GM18502 (cell line): ENCODE data around the gene HIP1.
A peak's percentile ranks its signal among the peaks of the same experiment; 100 is the strongest.
"Not testable (repeated sequence)": the region's sequence is repeated elsewhere in the genome, so short reads cannot be mapped to it uniquely, and the experiment has no call there.

Source experiments
- ATAC-seq: cut with Tn5 transposase; IDR thresholded peaks from one replicate; pipeline ENCODE4 v1.9.1; 2021; ENCODE audit warnings: mild to moderate bottlenecking; ENCODE audit not compliant: unreplicated experiment, poor library complexity

The HIP1 gene

GRCh38 chr7:75739796-75740672, 1.3 kb upstream of the HIP1 start:
- ATAC-seq, result peak; percentile 32

DNA sequence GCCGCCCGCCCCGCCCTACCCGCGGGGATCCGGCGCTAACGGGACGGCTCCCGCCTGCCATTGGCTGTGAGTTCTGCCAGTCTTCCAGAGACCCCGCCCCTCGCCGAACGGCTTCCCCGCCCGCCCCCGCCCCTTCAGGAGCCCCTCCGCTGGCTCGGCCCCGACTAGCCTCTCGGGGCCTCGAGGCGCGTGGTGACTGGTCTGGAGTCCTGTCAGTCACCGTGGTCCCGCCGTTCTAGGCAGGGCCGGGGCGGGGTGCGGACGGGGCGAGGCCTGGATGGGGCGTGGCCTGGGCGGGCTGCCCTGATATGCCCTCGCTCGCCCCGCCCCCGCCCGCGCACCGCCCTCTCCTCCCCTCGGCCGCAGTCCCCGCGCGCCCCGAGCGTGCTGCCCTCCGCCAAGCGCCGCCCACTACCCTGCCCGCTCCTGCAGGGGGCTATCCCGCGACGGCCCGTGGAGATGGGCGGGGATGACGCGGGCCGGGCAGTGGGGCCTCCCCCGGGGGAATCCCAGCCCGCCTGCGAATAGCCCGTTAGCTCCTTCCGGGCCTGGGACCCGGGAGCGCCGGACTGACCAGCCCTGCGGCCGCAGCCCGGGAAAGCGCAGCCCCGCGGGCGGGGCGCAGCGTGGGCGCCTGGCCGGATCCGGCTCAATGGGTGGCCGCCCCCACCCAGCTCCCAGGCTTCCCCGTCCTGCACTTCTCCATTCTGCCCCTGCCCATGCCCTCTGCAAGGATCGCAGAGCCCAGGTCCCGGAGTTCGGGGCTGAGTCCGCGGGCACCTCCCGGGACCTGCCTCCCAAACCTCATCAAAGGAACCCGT, 444 bp upstream of the HIP1 start:
- ATAC-seq, result peak; percentile 92

GRCh38 chr7:75737856-75738603, 711 bp downstream of the HIP1 start:
- no peak for ATAC-seq

GRCh38 chr7:75735581-75736350, 3.0 kb downstream of the HIP1 start:
- no peak for ATAC-seq

DNA sequence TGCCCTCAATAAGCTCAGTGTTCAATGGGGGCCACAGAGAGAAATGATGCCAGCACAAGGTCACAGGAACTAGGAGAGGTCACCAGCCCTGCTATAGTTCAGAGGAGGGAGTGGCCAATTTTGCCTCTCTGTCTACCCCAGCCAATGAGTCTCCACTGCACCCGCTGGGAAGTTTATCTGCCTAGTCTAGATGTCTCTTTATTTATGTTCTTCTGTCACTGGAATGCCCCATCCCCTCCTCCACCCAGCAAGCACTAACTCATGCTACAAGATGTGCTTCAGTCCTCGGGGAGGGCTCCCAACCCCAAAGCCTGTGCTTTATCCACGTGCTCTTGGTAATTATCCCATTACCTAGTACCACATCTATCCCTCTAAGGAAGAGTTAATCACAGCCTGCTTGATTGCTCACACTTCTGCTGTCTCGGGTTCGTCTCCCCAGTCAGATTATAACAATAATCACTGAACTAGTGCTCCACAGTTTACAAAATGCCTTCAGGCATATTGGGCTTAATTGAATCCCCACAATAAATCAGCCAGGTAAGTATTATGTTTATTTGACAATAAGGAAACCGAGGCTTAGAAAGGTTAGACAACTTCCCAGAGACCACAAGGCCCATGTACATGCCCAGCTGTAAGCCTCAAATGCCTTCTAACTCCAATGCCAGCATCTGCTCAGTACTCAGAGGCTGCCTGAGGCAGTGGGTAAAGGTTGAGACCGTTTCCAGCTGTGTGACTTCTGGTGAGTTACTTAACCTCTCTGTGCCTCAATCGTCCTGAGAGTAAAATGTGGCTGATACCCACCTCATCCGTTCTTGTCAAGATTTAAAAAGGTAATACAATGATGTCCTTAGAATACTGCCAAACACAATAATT, 3.9 kb downstream of the HIP1 start:
- ATAC-seq, result no peak

GRCh38 chr7:75732764-75733630, 5.7 kb downstream of the HIP1 start:
- ATAC-seq, result no peak

GRCh38 chr7:75732016-75732521, 6.7 kb downstream of the HIP1 start:
- ATAC-seq, result no peak

- ATAC-seq, result no peak
Observed at GRCh38 chr7:75729851-75730274, 8.9 kb downstream of the HIP1 start.

- ATAC-seq, result no peak
Observed at GRCh38 chr7:75727881-75728593, 10.7 kb downstream of the HIP1 start.

- ATAC-seq, result not testable (repeated sequence)
Observed at GRCh38 chr7:75727351-75727750, 11.4 kb downstream of the HIP1 start.

DNA sequence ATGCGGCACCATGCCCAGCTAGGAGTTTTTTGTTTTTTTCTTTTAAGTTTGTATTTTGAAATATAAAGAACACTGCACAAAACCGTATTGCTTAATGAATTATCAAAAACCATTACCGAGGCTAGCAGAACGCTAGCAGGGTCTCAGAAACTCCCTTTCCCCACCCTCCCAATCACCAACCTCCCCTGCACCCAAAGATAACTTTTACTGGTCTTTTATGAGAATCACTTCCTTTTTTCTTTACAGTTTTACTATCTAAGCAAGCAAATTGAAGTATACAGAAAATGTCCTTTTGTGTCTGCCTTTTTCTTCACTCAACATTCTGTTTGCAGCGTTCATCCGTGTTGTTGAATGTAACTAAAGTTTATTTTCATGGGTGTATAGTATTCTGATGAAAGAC, 13.4 kb downstream of the HIP1 start:
- ATAC-seq, result no peak

DNA sequence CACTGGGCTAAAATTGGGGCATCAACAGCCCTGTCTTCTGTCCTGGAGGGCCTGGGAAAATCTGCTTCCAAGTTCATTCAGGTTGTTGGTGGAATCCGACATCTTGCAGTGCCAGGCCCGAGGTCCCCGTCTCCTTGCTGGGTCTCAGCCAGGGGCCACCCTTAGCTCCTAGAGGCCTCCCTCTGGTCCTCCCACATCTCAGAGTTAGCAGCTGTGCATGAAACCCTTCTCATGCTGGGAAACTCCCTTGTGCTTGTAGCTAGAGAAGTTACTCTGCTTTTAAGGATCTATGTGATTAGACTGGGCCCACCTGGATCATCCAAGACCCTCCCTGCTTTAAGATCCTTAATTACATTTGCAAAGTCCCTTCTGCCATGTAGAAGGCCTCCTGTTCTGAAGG, 15.3 kb downstream of the HIP1 start:
- no peak for ATAC-seq

DNA sequence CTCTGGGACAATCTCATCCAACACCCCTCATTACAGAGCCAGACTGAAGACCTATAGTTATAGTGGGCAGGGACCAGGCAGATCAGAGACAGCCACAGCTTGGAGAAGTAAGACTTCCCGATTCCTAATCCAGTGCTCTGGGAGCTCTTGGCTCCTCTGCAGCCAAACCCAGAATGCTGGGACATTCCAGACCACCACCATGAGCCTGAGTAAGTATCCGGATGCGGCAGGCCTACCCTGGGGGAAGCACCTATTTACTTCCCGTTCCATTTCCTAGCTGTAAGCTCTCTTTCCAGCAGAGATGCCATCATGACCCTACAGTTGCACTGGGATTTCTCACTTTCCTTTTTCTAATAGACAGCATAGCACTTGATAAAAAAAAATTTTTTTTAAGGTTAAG, 16.4 kb downstream of the HIP1 start:
- no peak for ATAC-seq

- ATAC-seq, result not testable (repeated sequence)
Observed at GRCh38 chr7:75721922-75722321, 16.8 kb downstream of the HIP1 start.

- no peak for ATAC-seq
Observed at GRCh38 chr7:75721426-75721825, 17.3 kb downstream of the HIP1 start.

DNA sequence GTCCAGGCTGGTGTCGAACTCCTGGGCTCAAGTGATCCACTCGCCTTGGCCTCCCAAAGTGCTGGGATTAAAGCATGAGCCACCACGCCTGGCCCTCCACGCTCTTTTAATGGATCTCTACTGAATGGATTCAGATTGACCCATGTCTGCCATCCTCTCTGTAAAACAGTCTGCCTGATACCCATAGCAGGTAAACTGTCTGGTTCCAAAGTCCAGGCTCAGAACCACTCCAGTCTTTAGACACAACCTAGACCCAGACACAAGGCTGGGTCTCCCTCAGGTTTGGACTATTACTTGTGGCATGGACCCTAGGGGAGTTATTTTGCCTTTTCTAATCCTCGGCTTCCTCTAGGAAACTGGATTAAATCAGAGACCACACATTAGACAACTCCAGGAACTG, 19.1 kb downstream of the HIP1 start:
- no peak for ATAC-seq

GRCh38 chr7:75718390-75719031, 20.2 kb downstream of the HIP1 start:
- ATAC-seq, result no peak
